H1 (cell line): ENCODE measurements around the gene MANEAL. TPM values are rescaled to one million over a fixed set of nuclear protein-coding genes. Genes with fewer than 3 reads are reported as not detected.

ENCODE experiments used
- CTCF ChIA-PET: fragments of 300-600 bp; sonication (Branson Sonifier 250); formaldehyde crosslinking; loops from one replicate; lab custom pipeline; 2021; ENCODE audit not compliant: partially characterized antibody; lab: Charles Lee
- POLR2A ChIA-PET: fragments of 300-600 bp; sonication (Branson Sonifier 250); formaldehyde crosslinking; loops from one replicate; lab custom pipeline; 2021; ENCODE audit warnings: inconsistent platforms; ENCODE audit not compliant: partially characterized antibody; lab: Charles Lee
- DNase-seq, 2 experiments: peaks; one replicate each; pipeline versions ENCODE4 v3.0.0 to v3.0.0-alpha.2; 2010 to 2022; ENCODE audit warnings: low spot score in 2 of 2, low read depth in 1 of 2, mixed read lengths in 1 of 2
- FAIRE-seq: peaks from 2 replicates; lab custom pipeline; 2011; peaks lifted over from hg19 to GRCh38; lab: Jason Lieb, UNC
- H2AFZ ChIP-seq: 2 replicates; pipeline ENCODE4 v1.8.1; 2012; ENCODE audit warnings: low read length, inconsistent platforms
- H2AK5ac ChIP-seq: 2 replicates; pipeline ENCODE4 v1.6.1; 2013; ENCODE audit warnings: low read depth, low read length
- H2BK120ac ChIP-seq: replicated peaks from 2 replicates; pipeline ENCODE3; 2013; ENCODE audit warnings: low read depth, low read length, inconsistent platforms
- H2BK12ac ChIP-seq: 2 replicates; pipeline ENCODE4 v1.6.1; 2013; ENCODE audit warnings: low read depth, low read length
- H2BK15ac ChIP-seq: 2 replicates; pipeline ENCODE4 v1.6.1; 2013; ENCODE audit warnings: low read length
- H2BK20ac ChIP-seq: 2 replicates; pipeline ENCODE4 v1.6.1; 2013; ENCODE audit warnings: low read length
- H2BK5ac ChIP-seq: 2 replicates; pipeline ENCODE4 v1.6.1; 2013; ENCODE audit warnings: low read depth, low read length
- H3K14ac ChIP-seq: 2 replicates; pipeline ENCODE4 v1.6.1; 2013; ENCODE audit warnings: inconsistent platforms; ENCODE audit not compliant: insufficient read length
- H3K18ac ChIP-seq: 2 replicates; pipeline ENCODE4 v1.6.1; 2013; ENCODE audit warnings: low read length; ENCODE audit errors: extremely low read depth
- H3K23ac ChIP-seq: 2 replicates; pipeline ENCODE4 v1.6.1; 2013; ENCODE audit warnings: inconsistent platforms; ENCODE audit not compliant: insufficient read length
- H3K23me2 ChIP-seq: 2 replicates; pipeline ENCODE4 v1.6.1; 2013; ENCODE audit warnings: low read depth, low read length
- H3K27ac ChIP-seq: 2 replicates; pipeline ENCODE4 v1.6.1; 2011; ENCODE audit warnings: low read depth, low read length, inconsistent platforms
- H3K27me3 ChIP-seq, 4 experiments: replicated peaks in 1 of 4; 1 replicate in 1 of 4; 2 replicates in 3 of 4; pipeline versions ENCODE4 v1.6.1 to v1.8.1; 2011 to 2013; ENCODE audit warnings: low read length in 3 of 4, mild to moderate bottlenecking in 3 of 4, inconsistent platforms in 2 of 4, mixed read lengths in 2 of 4, moderate library complexity in 1 of 4; ENCODE audit not compliant: control insufficient read depth in 3 of 4, insufficient read depth in 3 of 4; ENCODE audit errors: extremely low read depth in 1 of 4
- H3K36me3 ChIP-seq, 4 experiments: 2 replicates each; pipeline versions ENCODE4 v1.6.1 to v1.8.1; 2011 to 2013; ENCODE audit warnings: mild to moderate bottlenecking in 4 of 4, low read length in 3 of 4, moderate library complexity in 2 of 4, control low read depth in 1 of 4, inconsistent platforms in 1 of 4; ENCODE audit not compliant: insufficient read depth in 4 of 4, control insufficient read depth in 2 of 4
- H3K4ac ChIP-seq: replicated peaks from 2 replicates; pipeline ENCODE3; 2013; ENCODE audit warnings: low read length, low read depth, mixed read lengths, inconsistent platforms; ENCODE audit not compliant: insufficient read length
- H3K4me1 ChIP-seq, 4 experiments: replicated peaks in 1 of 4; 1 replicate in 1 of 4; 2 replicates in 3 of 4; pipeline versions ENCODE4 v1.6.1 to v1.8.1; 2011 to 2013; ENCODE audit warnings: low read length in 3 of 4, inconsistent platforms in 2 of 4, mixed read lengths in 1 of 4; ENCODE audit not compliant: insufficient read depth in 4 of 4, control insufficient read depth in 3 of 4
- H3K4me2 ChIP-seq, 2 experiments: 2 replicates each; pipeline versions ENCODE4 v1.6.1 to v1.8.1; 2011 to 2013; ENCODE audit warnings: low read depth in 2 of 2, low read length in 2 of 2, control low read depth in 1 of 2, inconsistent platforms in 1 of 2, mild to moderate bottlenecking in 1 of 2; ENCODE audit not compliant: insufficient read depth in 1 of 2
- H3K4me3 ChIP-seq, 4 experiments: fragments of 200-600, 300-600 bp in 1 of 4; sonication (generic), shearing (Covaris generic), sonication (Bioruptor Twin) in 1 of 4; 2 replicates each; pipeline versions ENCODE4 v1.5.1 to v1.8.1; 2011 to 2016; ENCODE audit warnings: low read length in 4 of 4, low read depth in 3 of 4, control low read depth in 2 of 4, inconsistent platforms in 2 of 4, mild to moderate bottlenecking in 2 of 4, mixed read lengths in 1 of 4, moderate library complexity in 1 of 4; ENCODE audit not compliant: insufficient read depth in 2 of 4; ENCODE audit errors: extremely low read depth in 1 of 4
- H3K56ac ChIP-seq: replicated peaks from 2 replicates; pipeline ENCODE3; 2013; ENCODE audit warnings: low read depth, mild to moderate bottlenecking, mixed read lengths, low read length, inconsistent platforms; ENCODE audit not compliant: insufficient read length
- H3K79me1 ChIP-seq: 2 replicates; pipeline ENCODE4 v1.6.1; 2013; ENCODE audit warnings: low read depth, low read length, control low read depth
- H3K79me2 ChIP-seq, 2 experiments: 2 replicates each; pipeline versions ENCODE4 v1.6.1 to v1.8.1; 2012 to 2013; ENCODE audit warnings: low read length in 2 of 2, mild to moderate bottlenecking in 2 of 2, inconsistent platforms in 1 of 2; ENCODE audit not compliant: insufficient read depth in 2 of 2, control insufficient read depth in 1 of 2
- H3K9ac ChIP-seq, 4 experiments: replicated peaks in 1 of 4; 1 replicate in 1 of 4; 2 replicates in 3 of 4; pipeline versions ENCODE4 v1.6.1 to v1.8.1; 2011 to 2013; ENCODE audit warnings: low read depth in 3 of 4, low read length in 3 of 4, control low read depth in 2 of 4, mild to moderate bottlenecking in 2 of 4, moderate library complexity in 2 of 4, inconsistent platforms in 1 of 4; ENCODE audit errors: extremely low read depth in 1 of 4
- H3K9me3 ChIP-seq, 2 experiments: 2 replicates each; pipeline versions ENCODE4 v1.6.1 to v1.8.1; 2012 to 2013; ENCODE audit warnings: mild to moderate bottlenecking in 2 of 2, moderate library complexity in 2 of 2, control low read depth in 1 of 2, inconsistent platforms in 1 of 2, low read depth in 1 of 2, low read length in 1 of 2, mixed read lengths in 1 of 2; ENCODE audit not compliant: insufficient read depth in 2 of 2
- H4K20me1 ChIP-seq, 2 experiments: replicated peaks in 1 of 2; 2 replicates each; pipeline versions ENCODE3 to v1.8.1; 2011 to 2013; ENCODE audit warnings: inconsistent platforms in 2 of 2, low read length in 2 of 2, mild to moderate bottlenecking in 1 of 2; ENCODE audit not compliant: insufficient read depth in 2 of 2, control insufficient read depth in 1 of 2
- H4K5ac ChIP-seq: 2 replicates; pipeline ENCODE4 v1.6.1; 2013; ENCODE audit warnings: low read length, low read depth, mixed read lengths, inconsistent platforms; ENCODE audit not compliant: insufficient read length
- H4K8ac ChIP-seq: 2 replicates; pipeline ENCODE4 v1.8.0; 2013; ENCODE audit warnings: mild to moderate bottlenecking, moderate library complexity, low read length, inconsistent platforms; ENCODE audit not compliant: insufficient read depth; ENCODE audit errors: extremely low read depth
- H4K91ac ChIP-seq: replicated peaks from 2 replicates; pipeline ENCODE3; 2013; ENCODE audit warnings: low read length, mixed read lengths, inconsistent platforms; ENCODE audit not compliant: insufficient read length
- ATF3 ChIP-seq: IDR thresholded peaks from 2 replicates; pipeline ENCODE4 v1.6.1; 2011; ENCODE audit warnings: low read depth, mild to moderate bottlenecking, low read length; ENCODE audit not compliant: insufficient read depth
- CBX5 ChIP-seq: fragments of 300-800, 300-1000 bp; sonication (generic); IDR thresholded peaks from 2 replicates; pipeline ENCODE4 v1.7.1; 2016; ENCODE audit warnings: antibody characterized with exemption, low read length, low read depth
- CEBPB ChIP-seq: IDR thresholded peaks from 2 replicates; pipeline ENCODE4 v1.6.1; 2012; ENCODE audit warnings: low read depth, low read length
- FOSL1 ChIP-seq: IDR thresholded peaks from 2 replicates; pipeline ENCODE4 v1.6.1; 2011; ENCODE audit warnings: mild to moderate bottlenecking, low read depth, low read length, moderate library complexity; ENCODE audit not compliant: insufficient read depth
- HDAC6 ChIP-seq: IDR thresholded peaks from one replicate; pipeline ENCODE4 v1.7.1; 2012; ENCODE audit warnings: low read depth, mild to moderate bottlenecking, inconsistent platforms, low read length, moderate library complexity
- NRF1 ChIP-seq: IDR thresholded peaks from 2 replicates; pipeline ENCODE4 v1.6.1; 2011; ENCODE audit warnings: mild to moderate bottlenecking, low read depth, low read length, improper control_type of control experiment
- POLR2A ChIP-seq, 2 experiments: IDR thresholded peaks; 1 replicate in 1 of 2; 2 replicates in 1 of 2; pipeline ENCODE4 v1.6.1; 2011; ENCODE audit warnings: low read depth in 2 of 2, low read length in 2 of 2, mild to moderate bottlenecking in 2 of 2; ENCODE audit errors: control extremely low read depth in 1 of 2
- POLR2AphosphoS5 ChIP-seq: IDR thresholded peaks from 2 replicates; pipeline ENCODE4 v1.6.1; 2011; ENCODE audit warnings: low read depth, low read length
- POU5F1 ChIP-seq: IDR thresholded peaks from 2 replicates; pipeline ENCODE4 v1.6.1; 2011; ENCODE audit warnings: low read depth, mild to moderate bottlenecking, low read length, moderate library complexity
- RXRA ChIP-seq: IDR thresholded peaks from 2 replicates; pipeline ENCODE4 v1.6.1; 2011; ENCODE audit warnings: low read depth, mild to moderate bottlenecking, low read length, moderate library complexity; ENCODE audit not compliant: insufficient read depth
- SP4 ChIP-seq: IDR thresholded peaks from 2 replicates; pipeline ENCODE4 v1.6.1; 2012; ENCODE audit warnings: low read length, inconsistent platforms
- TEAD4 ChIP-seq: IDR thresholded peaks from 2 replicates; pipeline ENCODE4 v1.6.1; 2012; ENCODE audit warnings: low read depth, low read length, inconsistent platforms, mixed read lengths
- ZNF274 ChIP-seq: IDR thresholded peaks from 2 replicates; pipeline ENCODE4 v1.7.0; 2012; ENCODE audit warnings: low read length, borderline replicate concordance; ENCODE audit errors: extremely low read depth
- WGBS, 2 experiments: shearing (Covaris generic) in 1 of 2; methylation state at CpG; one replicate each; pipeline versions ENCODE4 v1.1.6 to v1.1.7; 2013 to 2015; ENCODE audit warnings: low lambda C conversion rate in 2 of 2, mixed read lengths in 2 of 2, inconsistent platforms in 1 of 2, low coverage in 1 of 2, missing lambda C conversion rate in 1 of 2; ENCODE audit not compliant: insufficient replicate concordance in 2 of 2, insufficient coverage in 1 of 2, insufficient read length in 1 of 2; ENCODE audit errors: extremely low coverage in 1 of 2, missing lambda C conversion rate in 1 of 2; 5-methylcytosine and 5-hydroxymethylcytosine counted together
- polyA plus RNA-seq, 7 experiments: library from polyadenylated mRNA; depleted of rRNA in 3 of 7; stranded (reverse) in 5 of 7; unstranded in 2 of 7; fragments of >200 nt in 5 of 7; fragments of 200-250 nt in 2 of 7; gene quantifications; 1 replicate in 5 of 7; 2 replicates in 1 of 7; 4 replicates in 1 of 7; pipeline versions ENCODE4 v1.2.1 to v1.2.3, GENCODE V29; 2011 to 2013; ENCODE audit warnings: missing spikeins in 2 of 7, mixed read lengths in 2 of 7
- total RNA-seq: library from RNA; stranded (reverse); fragmentation: NEBNext Ultra II Directional; extraction: Animal tissue kit (Norgen Biotek cat#: 25700); gene quantifications from 2 replicates; pipeline ENCODE4 v1.2.1, GENCODE V29; 2021

The MANEAL gene
- total and polyA plus RNA-seq, 2 of the 8 experiments (the other 6 are each of a cell fraction or from before 2014, with no cell fraction given): 4.8 to 7.2 TPM

GRCh38 chr1:37841652-37842051 is 48.0 kb downstream of the MANEAL start:
- ChIA-PET POLR2A (interaction anchor here (1.5 kb wide), 1 partner anchor 18 kb away, joined by 3 read pairs; the partner anchor contains the start of gene MTF1), CTCF (interaction anchor here (0.7 to 1.2 kb wide), 2 partner anchors 30 to 371 kb away, joined by 3 read pairs; no protein-coding TSS in a partner anchor)
- no peak overlapping the region for H2BK5ac ChIP-seq
- no peak overlapping the region for H3K27ac ChIP-seq
- no peak overlapping the region for H2AFZ ChIP-seq
- H2BK15ac ChIP-seq: no peak overlapping the region
- no peak overlapping the region for H3K4me2 ChIP-seq
- H4K8ac ChIP-seq: no peak overlapping the region
- no peak overlapping the region for H2AK5ac ChIP-seq
- no peak overlapping the region for H4K91ac ChIP-seq
- no peak for TF ChIP-seq ATF3
- no peak for TF ChIP-seq POLR2AphosphoS5
- no peak for TF ChIP-seq CBX5
- no peak for TF ChIP-seq FOSL1
- no peak for TF ChIP-seq POU5F1
- TF ChIP-seq RXRA: no peak
- TF ChIP-seq NRF1: no peak
- TF ChIP-seq CEBPB: no peak
- TF ChIP-seq HDAC6: no peak
- TF ChIP-seq POLR2A (IDR thresholded peaks at IDR 0.05; ENCODE audit: control extremely low read depth in 1 of 2, low read depth in 2 of 2, low read length in 2 of 2): no peak
- TF ChIP-seq ZNF274: no peak
- no peak for TF ChIP-seq TEAD4
- no peak for TF ChIP-seq SP4
- no peak overlapping the region for H3K4me3 ChIP-seq
- no peak overlapping the region for H3K23ac ChIP-seq
- FAIRE-seq (no peak), DNase-seq (no peak)
- H3K56ac ChIP-seq: no peak overlapping the region
- H3K9me3 ChIP-seq: no peaks in the 10 kb centered on the region
- H2BK20ac ChIP-seq: no peak overlapping the region
- H3K4me1 ChIP-seq: no peaks in the 10 kb centered on the region
- H3K4ac ChIP-seq: no peak overlapping the region
- H3K79me2 ChIP-seq: peaks cover 0 to 2% of the 10 kb centered on the region in 2 experiments; a peak in 2 of 4 replicates
- H3K36me3 ChIP-seq: peaks cover 5 to 20% (median 14%) of the 10 kb centered on the region in 4 experiments; a peak in 6 of 8 replicates
- H3K27me3 ChIP-seq: no peaks in the 10 kb centered on the region
- H4K20me1 ChIP-seq: peaks cover 4 to 8% of the 10 kb centered on the region in 2 experiments
- no peak overlapping the region for H4K5ac ChIP-seq
- no peak overlapping the region for H2BK120ac ChIP-seq
- no peak overlapping the region for H2BK12ac ChIP-seq
- H3K18ac ChIP-seq: no peak overlapping the region
- no peak overlapping the region for H3K9ac ChIP-seq
- no peaks in the 10 kb centered on the region for H3K79me1 ChIP-seq
- no peaks in the 10 kb centered on the region for H3K23me2 ChIP-seq
- 91% methylated on average over 3 of the region's 3 CpGs; no CpG with 5 or more reads in 1 of the 2 experiments for WGBS, 2 experiments
- H3K14ac ChIP-seq: no peak overlapping the region
